ENCODE data around the gene UBE2L6.

DNA sequence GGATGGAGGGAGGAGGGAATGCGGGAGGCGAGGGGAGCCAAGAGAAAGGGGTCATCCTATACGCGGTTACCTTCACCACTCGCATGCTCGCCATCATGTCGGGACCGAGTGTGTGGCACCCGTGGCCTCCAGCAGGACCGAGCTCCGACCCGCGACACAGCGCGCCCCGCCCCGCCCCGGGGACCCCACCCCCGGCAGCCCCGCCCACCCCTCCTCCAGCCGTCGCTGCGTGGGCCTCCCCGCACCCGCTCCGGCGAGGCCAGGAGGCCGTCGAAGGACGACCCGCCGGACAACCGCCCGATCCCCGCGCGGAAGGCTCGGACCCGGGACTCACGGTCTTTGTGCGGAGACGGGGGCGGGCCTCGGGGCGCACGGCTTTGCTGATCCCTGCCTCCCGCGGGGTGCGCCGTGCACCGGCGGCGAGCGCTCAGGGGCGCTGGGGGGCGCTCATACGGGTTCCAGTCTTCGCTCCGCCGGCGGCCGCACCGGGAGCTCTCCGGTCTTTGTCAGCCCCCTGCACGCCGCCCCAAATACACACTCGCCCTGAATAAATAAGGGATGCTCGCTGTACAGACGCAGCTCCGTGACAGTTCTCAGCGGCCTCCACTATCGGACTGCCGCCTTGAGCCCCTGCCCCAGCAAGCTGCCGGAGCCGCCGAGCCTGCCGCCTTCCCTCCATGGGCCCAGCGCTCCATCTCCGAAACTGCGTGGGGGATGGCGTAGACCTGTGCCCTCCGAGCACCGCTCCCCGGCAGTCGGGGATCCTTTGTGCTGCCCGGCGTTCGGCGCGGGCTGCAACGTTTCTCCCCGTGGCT is at the start of gene UBE2L6:
- TF ChIP-seq, protein P1, sequence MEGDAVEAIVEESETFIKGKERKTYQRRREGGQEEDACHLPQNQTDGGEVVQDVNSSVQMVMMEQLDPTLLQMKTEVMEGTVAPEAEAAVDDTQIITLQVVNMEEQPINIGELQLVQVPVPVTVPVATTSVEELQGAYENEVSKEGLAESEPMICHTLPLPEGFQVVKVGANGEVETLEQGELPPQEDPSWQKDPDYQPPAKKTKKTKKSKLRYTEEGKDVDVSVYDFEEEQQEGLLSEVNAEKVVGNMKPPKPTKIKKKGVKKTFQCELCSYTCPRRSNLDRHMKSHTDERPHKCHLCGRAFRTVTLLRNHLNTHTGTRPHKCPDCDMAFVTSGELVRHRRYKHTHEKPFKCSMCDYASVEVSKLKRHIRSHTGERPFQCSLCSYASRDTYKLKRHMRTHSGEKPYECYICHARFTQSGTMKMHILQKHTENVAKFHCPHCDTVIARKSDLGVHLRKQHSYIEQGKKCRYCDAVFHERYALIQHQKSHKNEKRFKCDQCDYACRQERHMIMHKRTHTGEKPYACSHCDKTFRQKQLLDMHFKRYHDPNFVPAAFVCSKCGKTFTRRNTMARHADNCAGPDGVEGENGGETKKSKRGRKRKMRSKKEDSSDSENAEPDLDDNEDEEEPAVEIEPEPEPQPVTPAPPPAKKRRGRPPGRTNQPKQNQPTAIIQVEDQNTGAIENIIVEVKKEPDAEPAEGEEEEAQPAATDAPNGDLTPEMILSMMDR (IDR thresholded peaks at IDR 0.05): peak in 2 of 6 experiments; percentile 93 to 94
- no peak for TF ChIP-seq POLR2A (IDR thresholded peaks at IDR 0.05)

Data from esophagus squamous epithelium (tissue), 4 donors.